Measurements from ENCODE around the gene LRRTM2. TPM values are rescaled to one million over a fixed set of nuclear protein-coding genes. Genes with fewer than 3 reads are reported as not detected.
A peak's percentile ranks its signal among the peaks of the same experiment; 100 is the strongest.

LRRTM2 gene
- total and polyA plus RNA-seq, 2 donors (not counting 1 experiment from before 2014, with no cell fraction given) = 0.33 to 1.3 TPM

DNA sequence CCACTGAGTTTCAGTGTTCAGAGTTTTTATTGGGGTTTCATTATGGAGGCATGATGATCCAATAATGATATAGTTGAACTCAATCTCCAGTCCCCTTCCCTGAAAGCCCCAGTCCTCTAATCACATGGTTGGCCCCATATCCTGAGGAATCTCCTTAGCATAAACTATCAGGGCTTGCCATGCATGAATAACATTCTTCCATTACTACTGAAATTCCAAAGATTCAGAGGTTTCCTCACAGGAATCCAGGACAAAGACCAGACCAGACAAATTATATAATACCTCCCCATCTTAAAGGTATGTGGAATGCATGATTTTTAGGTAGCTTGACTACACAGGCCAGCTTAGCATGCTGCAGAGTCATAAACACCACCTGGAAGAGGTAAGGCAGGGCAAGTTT, 15.5 kb upstream of the LRRTM2 start:
- H3K4me3 ChIP-seq (replicated peaks in 1 of 4; ENCODE audit: control extremely low read depth in 1 of 4, insufficient read depth in 1 of 4, low read depth in 3 of 4, low read length in 4 of 4) = no peak overlapping the region
- peak in 1 of 2 donors; percentile 36 for DNase-seq (ENCODE audit: low read depth in 2 of 2)
- no peak overlapping the region for H3K9ac ChIP-seq (ENCODE audit: insufficient read depth, low read length)
- no peak overlapping the region for H2AFZ ChIP-seq (ENCODE audit: low read length)
- no peaks in the 10 kb centered on the region for H3K79me2 ChIP-seq (ENCODE audit: control insufficient read depth, insufficient read depth, low read length)
- TF ChIP-seq, protein P1, sequence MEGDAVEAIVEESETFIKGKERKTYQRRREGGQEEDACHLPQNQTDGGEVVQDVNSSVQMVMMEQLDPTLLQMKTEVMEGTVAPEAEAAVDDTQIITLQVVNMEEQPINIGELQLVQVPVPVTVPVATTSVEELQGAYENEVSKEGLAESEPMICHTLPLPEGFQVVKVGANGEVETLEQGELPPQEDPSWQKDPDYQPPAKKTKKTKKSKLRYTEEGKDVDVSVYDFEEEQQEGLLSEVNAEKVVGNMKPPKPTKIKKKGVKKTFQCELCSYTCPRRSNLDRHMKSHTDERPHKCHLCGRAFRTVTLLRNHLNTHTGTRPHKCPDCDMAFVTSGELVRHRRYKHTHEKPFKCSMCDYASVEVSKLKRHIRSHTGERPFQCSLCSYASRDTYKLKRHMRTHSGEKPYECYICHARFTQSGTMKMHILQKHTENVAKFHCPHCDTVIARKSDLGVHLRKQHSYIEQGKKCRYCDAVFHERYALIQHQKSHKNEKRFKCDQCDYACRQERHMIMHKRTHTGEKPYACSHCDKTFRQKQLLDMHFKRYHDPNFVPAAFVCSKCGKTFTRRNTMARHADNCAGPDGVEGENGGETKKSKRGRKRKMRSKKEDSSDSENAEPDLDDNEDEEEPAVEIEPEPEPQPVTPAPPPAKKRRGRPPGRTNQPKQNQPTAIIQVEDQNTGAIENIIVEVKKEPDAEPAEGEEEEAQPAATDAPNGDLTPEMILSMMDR (conservative IDR thresholded peaks at IDR 0.05 in 1 of 2, IDR thresholded peaks at IDR 0.05 in 1 of 2; ENCODE audit: low read depth in 1 of 2, low read length in 2 of 2) = no peak
- TF ChIP-seq EZH2 (IDR thresholded peaks at IDR 0.05; ENCODE audit: low read length, missing control alignments) = no peak
- no peak overlapping the region for H3K4me2 ChIP-seq (ENCODE audit: extremely low read depth, insufficient read depth, low read length)
- H3K4me1 ChIP-seq (ENCODE audit: control insufficient read depth, extremely low read depth, insufficient read depth, low read length) = no peaks in the 10 kb centered on the region
- H4K20me1 ChIP-seq (ENCODE audit: control insufficient read depth, extremely low read depth, insufficient read depth, low read length) = no peaks in the 10 kb centered on the region
- no peaks in the 10 kb centered on the region for H3K27me3 ChIP-seq (ENCODE audit: control insufficient read depth, insufficient read depth, low read length)
- peaks cover 22% of the 10 kb centered on the region for H3K36me3 ChIP-seq (ENCODE audit: control insufficient read depth, insufficient read depth, low read length)
- H3K27ac ChIP-seq (ENCODE audit: insufficient read depth, low read length) = no peak overlapping the region
- no peaks in the 10 kb centered on the region for H3K9me3 ChIP-seq (ENCODE audit: control insufficient read depth, insufficient read depth, low read depth, low read length)

DNA sequence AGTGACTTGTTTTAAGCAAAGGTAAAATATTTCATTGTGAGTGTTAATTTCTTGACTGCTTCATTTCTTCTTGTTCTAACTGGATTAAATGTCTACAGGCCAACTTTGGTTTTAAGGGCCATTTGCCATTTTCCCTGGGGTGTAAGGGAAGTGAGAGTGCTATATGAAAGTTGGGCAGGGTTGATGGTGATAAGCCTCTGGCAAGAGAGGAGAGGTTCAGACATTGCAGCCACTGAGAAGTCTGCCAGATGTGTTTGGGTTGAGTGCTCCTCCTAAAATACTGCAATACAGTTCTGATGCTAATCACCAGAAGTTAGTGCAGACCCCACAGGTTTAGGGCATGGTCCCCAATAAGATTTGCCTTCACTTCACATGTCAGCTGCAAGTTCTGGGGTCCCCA, 14.9 kb upstream of the LRRTM2 start:
- no peaks in the 10 kb centered on the region for H3K27me3 ChIP-seq (ENCODE audit: control insufficient read depth, insufficient read depth, low read length)
- H3K79me2 ChIP-seq (ENCODE audit: control insufficient read depth, insufficient read depth, low read length) = no peaks in the 10 kb centered on the region
- H3K27ac ChIP-seq (ENCODE audit: insufficient read depth, low read length) = no peak overlapping the region
- no peak overlapping the region for H2AFZ ChIP-seq (ENCODE audit: low read length)
- H4K20me1 ChIP-seq (ENCODE audit: control insufficient read depth, extremely low read depth, insufficient read depth, low read length) = no peaks in the 10 kb centered on the region
- no peaks in the 10 kb centered on the region for H3K9me3 ChIP-seq (ENCODE audit: control insufficient read depth, insufficient read depth, low read depth, low read length)
- H3K9ac ChIP-seq (ENCODE audit: insufficient read depth, low read length) = no peak overlapping the region
- H3K4me1 ChIP-seq (ENCODE audit: control insufficient read depth, extremely low read depth, insufficient read depth, low read length) = no peaks in the 10 kb centered on the region
- no peak for DNase-seq (ENCODE audit: low read depth in 2 of 2)
- no peak for TF ChIP-seq EZH2 (IDR thresholded peaks at IDR 0.05; ENCODE audit: low read length, missing control alignments)
- TF ChIP-seq, protein P1 (conservative IDR thresholded peaks at IDR 0.05 in 1 of 2, IDR thresholded peaks at IDR 0.05 in 1 of 2; ENCODE audit: low read depth in 1 of 2, low read length in 2 of 2) = no peak
- no peak overlapping the region for H3K4me3 ChIP-seq (replicated peaks in 1 of 4; ENCODE audit: control extremely low read depth in 1 of 4, insufficient read depth in 1 of 4, low read depth in 3 of 4, low read length in 4 of 4)
- H3K36me3 ChIP-seq (ENCODE audit: control insufficient read depth, insufficient read depth, low read length) = peaks cover 22% of the 10 kb centered on the region
- H3K4me2 ChIP-seq (ENCODE audit: extremely low read depth, insufficient read depth, low read length) = no peak overlapping the region

DNA sequence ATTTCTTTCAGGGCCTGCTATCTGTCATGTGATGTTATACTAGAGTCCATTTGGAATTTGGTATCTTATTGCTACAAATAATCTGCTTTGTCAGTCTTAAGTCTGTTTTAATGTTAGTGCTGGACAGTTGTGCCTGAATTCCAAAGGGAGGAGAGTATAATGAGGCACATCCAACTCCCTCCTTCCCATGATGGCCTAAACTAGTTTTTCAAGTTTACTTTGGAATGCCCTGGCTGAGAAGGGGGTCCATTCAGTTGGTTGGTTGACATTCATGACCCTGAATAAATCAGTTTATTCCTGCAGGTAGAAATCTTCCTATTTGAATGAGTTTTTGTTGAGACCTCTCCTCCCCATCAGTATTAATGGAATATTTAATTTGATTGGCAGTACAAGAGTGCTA, 9.4 kb upstream of the LRRTM2 start:
- Histone ChIP-seq H3K4me2 (ENCODE audit: extremely low read depth, insufficient read depth, low read length) (no peak overlapping the region), H3K27me3 (ENCODE audit: control insufficient read depth, insufficient read depth, low read length) (no peaks in the 10 kb centered on the region), H3K9ac (ENCODE audit: insufficient read depth, low read length) (no peak overlapping the region), H2AFZ (ENCODE audit: low read length) (no peak overlapping the region), H3K27ac (ENCODE audit: insufficient read depth, low read length) (no peak overlapping the region), H3K79me2 (ENCODE audit: control insufficient read depth, insufficient read depth, low read length) (peaks cover 25% of the 10 kb centered on the region), H4K20me1 (ENCODE audit: control insufficient read depth, extremely low read depth, insufficient read depth, low read length) (no peaks in the 10 kb centered on the region), H3K4me3 (replicated peaks in 1 of 4; ENCODE audit: control extremely low read depth in 1 of 4, insufficient read depth in 1 of 4, low read depth in 3 of 4, low read length in 4 of 4) (no peak overlapping the region), H3K4me1 (ENCODE audit: control insufficient read depth, extremely low read depth, insufficient read depth, low read length) (no peaks in the 10 kb centered on the region), H3K36me3 (ENCODE audit: control insufficient read depth, insufficient read depth, low read length) (peaks cover 12% of the 10 kb centered on the region), H3K9me3 (ENCODE audit: control insufficient read depth, insufficient read depth, low read depth, low read length) (no peaks in the 10 kb centered on the region)
- TF ChIP-seq EZH2 (IDR thresholded peaks at IDR 0.05; ENCODE audit: low read length, missing control alignments) = no peak
- TF ChIP-seq, protein P1 (conservative IDR thresholded peaks at IDR 0.05 in 1 of 2, IDR thresholded peaks at IDR 0.05 in 1 of 2; ENCODE audit: low read depth in 1 of 2, low read length in 2 of 2) = no peak
- DNase-seq (ENCODE audit: low read depth in 2 of 2) = no peak

Data from fibroblast of lung (primary cell).